ENCODE data around the gene TCF12. TPM values are rescaled to one million over a fixed set of nuclear protein-coding genes. Genes with fewer than 3 reads are reported as not detected.

Gene TCF12
- polyA plus RNA-seq, 1 donor (not counting 4 experiments of a cell fraction or from before 2014, with no cell fraction given), result 48.3 TPM

DNA sequence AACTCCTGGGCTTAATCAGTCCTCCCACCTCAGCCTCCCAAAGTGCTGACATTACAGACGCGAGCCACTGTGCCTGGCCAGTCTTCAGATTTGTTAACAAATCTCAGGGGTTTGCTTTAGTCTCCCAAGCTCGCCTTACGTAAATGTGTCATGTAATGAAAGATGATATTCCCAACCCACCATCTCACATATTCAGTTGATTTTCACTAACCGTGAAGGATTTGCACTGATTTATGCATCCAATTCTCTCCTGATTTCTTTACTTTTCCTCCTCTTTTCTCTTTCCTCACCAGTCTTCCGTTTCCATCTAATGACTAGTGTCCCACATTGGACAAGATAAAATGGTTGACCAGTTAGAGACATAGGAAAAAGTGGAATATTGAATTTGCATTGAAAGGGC is 72.6 kb downstream of the TCF12 start:
- Histone ChIP-seq H3K9ac (ENCODE audit: control insufficient read depth, extremely low read depth, insufficient read depth, low read length) (no peak overlapping the region), H3K9me1 (ENCODE audit: control insufficient read depth, extremely low read depth, insufficient read depth, low read length) (no peaks in the 10 kb centered on the region), H2AFZ (ENCODE audit: control insufficient read depth, low read length) (no peak overlapping the region), H3K4me2 (ENCODE audit: control insufficient read depth, extremely low read depth, insufficient read depth, low read depth, low read length) (no peak overlapping the region), H3K4me1 (ENCODE audit: control insufficient read depth, extremely low read depth, insufficient read depth, low read length) (no peaks in the 10 kb centered on the region), H3K36me3 (ENCODE audit: control insufficient read depth in 2 of 2, extremely low read depth in 1 of 2, insufficient read depth in 2 of 2, low read length in 2 of 2) (peaks cover 0 to 2% of the 10 kb centered on the region in 2 experiments), H3K9me3 (ENCODE audit: control insufficient read depth, low read depth, low read length) (no peaks in the 10 kb centered on the region), H3K27ac (ENCODE audit: control insufficient read depth, insufficient read depth, low read length) (no peak overlapping the region), H4K20me1 (ENCODE audit: control insufficient read depth, extremely low read depth, insufficient read depth, low read length) (no peaks in the 10 kb centered on the region), H3K79me2 (ENCODE audit: control insufficient read depth, insufficient read depth, low read length) (peaks cover 56% of the 10 kb centered on the region), H3K4me3 (ENCODE audit: control insufficient read depth in 2 of 3, extremely low read depth in 1 of 3, insufficient read depth in 2 of 3, low read depth in 1 of 3, low read length in 3 of 3) (no peak overlapping the region), H3K27me3 (ENCODE audit: control insufficient read depth, extremely low read depth, insufficient read depth, low read length) (no peaks in the 10 kb centered on the region)
- no peak for DNase-seq (ENCODE audit: low read depth, low spot score)
- TF ChIP-seq EZH2 (IDR thresholded peaks at IDR 0.05; ENCODE audit: low read length), result no peak
- TF ChIP-seq, protein P1, sequence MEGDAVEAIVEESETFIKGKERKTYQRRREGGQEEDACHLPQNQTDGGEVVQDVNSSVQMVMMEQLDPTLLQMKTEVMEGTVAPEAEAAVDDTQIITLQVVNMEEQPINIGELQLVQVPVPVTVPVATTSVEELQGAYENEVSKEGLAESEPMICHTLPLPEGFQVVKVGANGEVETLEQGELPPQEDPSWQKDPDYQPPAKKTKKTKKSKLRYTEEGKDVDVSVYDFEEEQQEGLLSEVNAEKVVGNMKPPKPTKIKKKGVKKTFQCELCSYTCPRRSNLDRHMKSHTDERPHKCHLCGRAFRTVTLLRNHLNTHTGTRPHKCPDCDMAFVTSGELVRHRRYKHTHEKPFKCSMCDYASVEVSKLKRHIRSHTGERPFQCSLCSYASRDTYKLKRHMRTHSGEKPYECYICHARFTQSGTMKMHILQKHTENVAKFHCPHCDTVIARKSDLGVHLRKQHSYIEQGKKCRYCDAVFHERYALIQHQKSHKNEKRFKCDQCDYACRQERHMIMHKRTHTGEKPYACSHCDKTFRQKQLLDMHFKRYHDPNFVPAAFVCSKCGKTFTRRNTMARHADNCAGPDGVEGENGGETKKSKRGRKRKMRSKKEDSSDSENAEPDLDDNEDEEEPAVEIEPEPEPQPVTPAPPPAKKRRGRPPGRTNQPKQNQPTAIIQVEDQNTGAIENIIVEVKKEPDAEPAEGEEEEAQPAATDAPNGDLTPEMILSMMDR (optimal IDR thresholded peaks at IDR 0.05 in 1 of 3, IDR thresholded peaks at IDR 0.05 in 1 of 3, conservative IDR thresholded peaks at IDR 0.05 in 1 of 3; ENCODE audit: extremely low read depth in 1 of 3, insufficient read depth in 2 of 3, low read length in 3 of 3), result no peak
- dilution Hi-C loops (cut with MboI; ENCODE audit: extremely low pct_ligation_motif_present, low sequenced_read_pairs), result no loop called here
- no peak for FAIRE-seq

DNA sequence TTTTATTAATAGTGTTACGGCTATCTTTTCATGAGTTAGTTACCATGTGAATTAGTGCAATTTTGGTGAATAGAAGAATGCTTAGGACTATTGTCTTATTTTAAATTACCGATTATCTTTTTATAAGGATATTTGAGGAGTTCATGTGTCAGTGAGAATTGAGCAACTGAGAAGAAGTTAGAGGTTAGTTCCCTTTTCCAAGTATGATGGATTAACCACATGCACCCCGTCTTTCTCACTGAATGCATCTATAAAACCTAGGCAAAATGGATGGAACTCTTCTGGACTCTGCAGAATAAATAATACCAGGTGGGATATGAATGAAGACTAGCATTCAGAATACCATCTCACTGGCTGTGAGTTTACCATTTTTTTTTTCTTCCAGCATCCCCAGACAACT is 74.3 kb downstream of the TCF12 start:
- H3K9me1 ChIP-seq (ENCODE audit: control insufficient read depth, extremely low read depth, insufficient read depth, low read length), result no peaks in the 10 kb centered on the region
- FAIRE-seq (no peak), DNase-seq (ENCODE audit: low read depth, low spot score) (no peak)
- no peak overlapping the region for H3K4me3 ChIP-seq (ENCODE audit: control insufficient read depth in 2 of 3, extremely low read depth in 1 of 3, insufficient read depth in 2 of 3, low read depth in 1 of 3, low read length in 3 of 3)
- TF ChIP-seq, protein P1 (optimal IDR thresholded peaks at IDR 0.05 in 1 of 3, IDR thresholded peaks at IDR 0.05 in 1 of 3, conservative IDR thresholded peaks at IDR 0.05 in 1 of 3; ENCODE audit: extremely low read depth in 1 of 3, insufficient read depth in 2 of 3, low read length in 3 of 3), result no peak
- TF ChIP-seq EZH2 (IDR thresholded peaks at IDR 0.05; ENCODE audit: low read length), result no peak
- dilution Hi-C loops (cut with MboI; ENCODE audit: extremely low pct_ligation_motif_present, low sequenced_read_pairs), result no loop called here
- no peak overlapping the region for H3K27ac ChIP-seq (ENCODE audit: control insufficient read depth, insufficient read depth, low read length)
- H3K79me2 ChIP-seq (ENCODE audit: control insufficient read depth, insufficient read depth, low read length), result peaks cover 53% of the 10 kb centered on the region
- no peaks in the 10 kb centered on the region for H3K4me1 ChIP-seq (ENCODE audit: control insufficient read depth, extremely low read depth, insufficient read depth, low read length)
- peaks cover 0 to 2% of the 10 kb centered on the region in 2 experiments for H3K36me3 ChIP-seq (ENCODE audit: control insufficient read depth in 2 of 2, extremely low read depth in 1 of 2, insufficient read depth in 2 of 2, low read length in 2 of 2)
- H2AFZ ChIP-seq (ENCODE audit: control insufficient read depth, low read length), result no peak overlapping the region
- H4K20me1 ChIP-seq (ENCODE audit: control insufficient read depth, extremely low read depth, insufficient read depth, low read length), result no peaks in the 10 kb centered on the region
- no peak overlapping the region for H3K9ac ChIP-seq (ENCODE audit: control insufficient read depth, extremely low read depth, insufficient read depth, low read length)
- no peak overlapping the region for H3K4me2 ChIP-seq (ENCODE audit: control insufficient read depth, extremely low read depth, insufficient read depth, low read depth, low read length)
- H3K9me3 ChIP-seq (ENCODE audit: control insufficient read depth, low read depth, low read length), result no peaks in the 10 kb centered on the region
- no peaks in the 10 kb centered on the region for H3K27me3 ChIP-seq (ENCODE audit: control insufficient read depth, extremely low read depth, insufficient read depth, low read length)

All from keratinocyte (primary cell).